ENCODE measurements around the gene NAMPT.
"Not testable (repeated sequence)": the region's sequence is repeated elsewhere in the genome, so short reads cannot be mapped to it uniquely, and the experiment has no call there.

The NAMPT gene

DNA sequence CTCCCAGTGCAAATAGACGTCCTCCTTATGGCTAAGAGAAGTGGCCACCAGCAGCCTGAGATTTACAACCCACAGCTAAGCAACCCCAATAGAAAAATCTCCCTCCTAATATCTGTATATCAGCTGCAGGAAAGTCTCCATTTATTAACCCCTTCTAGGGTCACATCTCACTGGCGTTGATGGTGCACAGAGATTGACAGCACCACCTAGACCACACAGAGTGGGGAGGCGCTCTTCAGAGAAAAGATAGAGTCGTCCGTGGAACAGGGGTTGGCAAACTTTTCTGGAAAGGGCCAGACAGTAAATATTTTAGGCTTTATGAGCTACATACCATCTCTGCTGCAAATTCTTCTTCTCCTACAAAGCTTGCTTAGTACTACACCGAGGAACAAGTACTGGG lies 60.0 kb downstream of the NAMPT start:
- DNase-seq, result no peak

DNA sequence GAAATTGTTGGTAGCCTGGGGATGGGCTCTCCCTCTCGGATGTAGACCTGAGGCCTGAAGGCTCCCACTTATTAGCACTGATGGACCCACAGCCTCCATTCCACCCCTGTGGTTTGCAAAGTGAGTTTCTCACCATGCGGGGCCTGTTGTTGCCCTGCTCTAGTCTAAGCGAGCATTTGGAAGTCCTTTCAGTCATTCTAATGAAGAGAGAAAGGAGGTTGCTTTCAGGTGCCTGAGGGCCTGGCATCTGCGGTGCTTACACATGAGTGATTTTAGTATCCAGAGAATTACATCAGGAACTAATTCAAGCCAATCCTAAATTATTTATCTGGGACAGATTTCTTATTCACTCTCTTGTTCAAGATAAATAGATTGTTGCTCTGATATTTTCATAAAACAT lies 61.6 kb downstream of the NAMPT start:
- no peak for DNase-seq

DNA sequence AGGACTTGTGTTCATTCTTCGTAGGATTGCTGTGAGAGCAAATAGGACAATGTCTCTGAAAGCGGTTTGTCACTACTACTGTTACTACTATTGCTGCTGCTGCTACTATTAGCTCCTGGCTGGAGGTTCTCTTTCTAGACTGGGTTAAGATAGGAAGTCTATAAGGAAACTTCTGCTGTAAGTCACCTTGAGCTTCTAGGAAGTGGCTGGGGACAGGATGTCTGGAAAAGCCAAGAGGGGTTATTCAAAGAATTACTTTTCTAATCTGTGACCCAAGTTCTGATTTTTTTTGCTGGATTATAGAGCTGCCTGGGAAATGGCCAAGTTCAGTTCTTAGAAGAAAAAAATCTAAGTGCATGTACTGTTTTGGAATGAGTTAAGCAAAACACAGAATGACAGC lies 62.2 kb downstream of the NAMPT start:
- DNase-seq, result no peak

DNA sequence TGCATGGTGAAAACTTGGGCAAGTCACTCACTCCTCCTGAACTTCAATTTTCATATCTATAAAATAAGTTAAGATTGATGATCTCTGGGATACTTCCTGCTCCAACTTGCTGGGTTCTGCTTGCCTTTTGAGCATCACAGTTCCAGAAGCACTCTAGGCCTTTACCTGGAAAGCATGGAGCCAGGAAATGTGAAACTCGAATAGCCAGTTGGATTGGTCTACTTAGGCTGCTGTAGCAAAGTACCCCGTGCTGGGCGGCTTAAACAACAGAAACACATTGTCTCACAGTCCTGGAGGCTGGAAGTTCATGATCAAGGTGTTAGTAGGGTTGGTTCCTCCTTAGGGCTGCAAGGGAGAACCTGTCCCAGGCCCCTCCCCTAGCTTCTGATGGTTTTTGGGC lies 64.5 kb downstream of the NAMPT start:
- DNase-seq, result no peak

DNA sequence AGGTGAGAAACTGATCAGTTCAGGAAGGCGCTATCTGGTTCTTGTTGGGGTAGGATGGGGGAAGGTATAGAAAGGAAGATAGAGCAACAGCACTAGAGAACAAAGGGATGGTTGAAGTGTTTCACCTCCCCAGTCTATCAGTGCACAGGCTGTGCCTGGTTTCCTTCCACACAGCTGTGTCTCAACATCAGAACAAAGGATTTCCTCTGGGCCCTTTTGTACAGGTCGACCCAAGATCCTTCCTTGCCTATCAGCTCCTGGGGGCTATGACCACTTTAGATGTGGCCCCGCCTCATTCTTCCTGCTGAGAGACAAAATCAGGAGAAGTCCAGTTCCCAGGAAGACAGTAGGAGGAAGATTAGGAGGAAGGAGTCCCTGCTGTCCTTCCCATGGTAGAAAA lies 65.6 kb downstream of the NAMPT start:
- no peak for DNase-seq

DNA sequence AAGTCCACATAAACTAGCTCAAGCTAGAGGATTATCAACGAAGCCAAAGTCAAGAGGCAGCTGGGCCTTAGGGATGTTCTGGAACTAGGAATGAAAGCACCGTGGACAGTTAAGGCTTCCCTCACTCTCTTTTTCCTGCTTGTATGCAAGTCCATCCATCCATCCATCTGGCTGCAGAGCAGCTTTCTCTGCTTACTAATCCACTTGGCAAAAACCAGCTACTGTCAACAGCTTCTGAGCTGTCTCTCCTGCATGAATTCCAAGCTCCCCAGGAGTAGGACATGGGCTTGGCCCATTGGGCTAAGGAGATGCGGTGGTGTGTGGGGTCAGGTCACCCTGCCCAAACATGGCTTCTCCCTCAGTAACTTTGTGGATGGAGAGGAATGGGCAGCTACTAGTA lies 66.2 kb downstream of the NAMPT start:
- DNase-seq, result no peak

DNA sequence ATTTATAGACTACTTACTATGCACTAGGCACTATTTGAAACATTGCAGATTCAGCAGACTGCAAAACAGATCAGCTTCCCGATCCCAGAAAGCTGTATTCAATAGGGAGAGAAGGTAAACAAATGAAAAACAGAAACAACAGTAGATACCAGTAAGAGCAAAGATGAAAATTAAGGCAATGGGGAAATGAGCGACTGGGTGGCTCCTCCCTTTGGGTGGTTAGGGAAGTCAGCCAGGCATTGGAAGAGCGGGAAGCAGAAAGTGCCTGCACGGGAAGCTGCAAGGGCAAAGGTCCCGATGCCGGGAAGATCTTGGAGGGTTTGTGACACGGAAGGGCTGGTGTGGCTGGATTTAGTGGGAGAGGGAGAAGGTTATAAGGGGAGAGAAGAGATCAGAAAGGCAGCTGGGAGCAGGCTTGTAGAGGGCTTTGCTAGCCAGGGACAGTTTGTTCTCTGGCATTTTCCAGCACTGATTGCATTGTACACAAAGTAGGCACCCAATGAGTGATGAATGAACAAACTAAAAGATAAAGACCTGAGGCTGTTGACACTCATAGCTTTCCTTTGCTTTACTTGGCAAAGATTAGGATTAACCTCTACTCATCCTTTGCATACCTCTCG lies 67.8 kb downstream of the NAMPT start:
- no peak for DNase-seq

DNA sequence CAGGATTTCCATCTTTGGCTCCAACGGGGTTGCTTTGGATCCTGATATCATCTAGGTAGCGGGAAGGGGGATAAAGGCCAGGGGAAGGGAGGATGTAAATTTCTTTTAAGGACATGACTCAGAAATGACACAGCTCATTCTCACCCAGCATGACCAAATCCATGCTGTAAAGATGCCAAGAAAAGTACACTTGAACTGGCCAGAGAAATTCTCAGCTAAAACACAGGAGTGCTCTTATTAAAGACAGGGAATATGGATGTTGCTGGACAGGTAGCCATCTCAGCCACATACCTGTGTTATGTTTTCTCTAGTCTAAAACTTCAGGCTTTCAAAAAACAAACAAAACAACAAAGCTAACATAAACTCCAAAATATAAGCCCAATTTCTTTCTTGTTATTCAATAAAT lies 68.3 kb downstream of the NAMPT start:
- no peak for DNase-seq

DNA sequence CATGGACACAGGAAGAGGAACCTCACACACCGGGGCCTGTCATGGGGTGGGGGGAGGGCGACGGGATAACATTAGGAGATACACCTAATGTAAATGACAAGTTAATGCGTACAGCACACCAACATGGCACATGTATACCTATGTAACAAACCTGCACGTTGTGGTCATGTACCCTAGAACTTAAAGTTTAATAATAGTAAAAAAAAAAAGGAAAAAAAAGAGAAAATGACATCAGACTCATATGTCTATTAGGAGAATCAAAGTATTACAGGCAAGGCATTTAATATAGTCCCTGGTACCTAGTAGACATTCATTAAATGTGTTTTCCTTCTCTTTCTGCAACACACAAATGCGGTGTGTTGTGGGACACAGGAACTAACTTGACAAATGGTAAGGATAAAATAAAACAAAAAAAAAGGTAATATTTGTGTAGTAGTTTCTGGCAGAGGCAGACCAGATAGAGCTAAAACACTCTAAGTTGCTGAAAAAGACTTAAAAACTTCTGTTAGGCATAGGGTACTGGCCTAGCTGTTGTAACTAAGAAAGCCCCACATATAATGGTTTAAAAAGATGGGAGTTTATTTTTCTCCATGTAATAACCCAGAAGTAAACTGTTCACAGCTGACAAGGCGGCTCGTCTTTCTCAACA lies 68.8 kb downstream of the NAMPT start:
- DNase-seq, result no peak

DNA sequence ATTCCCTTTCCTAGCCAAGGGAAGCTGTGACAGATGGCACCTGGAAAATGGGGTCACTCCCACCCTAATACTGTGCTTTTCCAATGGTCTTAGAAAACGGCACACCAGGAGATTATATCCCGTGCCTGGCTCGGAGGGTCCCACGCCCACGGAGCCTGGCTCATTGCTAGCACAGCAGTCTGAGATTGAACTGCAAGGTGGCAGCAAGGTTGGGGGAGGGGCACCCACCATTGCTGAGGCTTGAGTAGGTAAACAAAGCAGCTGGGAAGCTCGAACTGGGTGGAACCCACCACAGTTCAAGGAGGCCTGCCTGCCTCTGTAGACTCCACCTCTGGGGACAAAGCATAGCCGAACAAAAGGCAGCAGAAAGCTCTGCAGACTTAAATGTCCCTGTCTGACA lies 75.8 kb downstream of the NAMPT start:
- not testable (repeated sequence) for DNase-seq

DNA sequence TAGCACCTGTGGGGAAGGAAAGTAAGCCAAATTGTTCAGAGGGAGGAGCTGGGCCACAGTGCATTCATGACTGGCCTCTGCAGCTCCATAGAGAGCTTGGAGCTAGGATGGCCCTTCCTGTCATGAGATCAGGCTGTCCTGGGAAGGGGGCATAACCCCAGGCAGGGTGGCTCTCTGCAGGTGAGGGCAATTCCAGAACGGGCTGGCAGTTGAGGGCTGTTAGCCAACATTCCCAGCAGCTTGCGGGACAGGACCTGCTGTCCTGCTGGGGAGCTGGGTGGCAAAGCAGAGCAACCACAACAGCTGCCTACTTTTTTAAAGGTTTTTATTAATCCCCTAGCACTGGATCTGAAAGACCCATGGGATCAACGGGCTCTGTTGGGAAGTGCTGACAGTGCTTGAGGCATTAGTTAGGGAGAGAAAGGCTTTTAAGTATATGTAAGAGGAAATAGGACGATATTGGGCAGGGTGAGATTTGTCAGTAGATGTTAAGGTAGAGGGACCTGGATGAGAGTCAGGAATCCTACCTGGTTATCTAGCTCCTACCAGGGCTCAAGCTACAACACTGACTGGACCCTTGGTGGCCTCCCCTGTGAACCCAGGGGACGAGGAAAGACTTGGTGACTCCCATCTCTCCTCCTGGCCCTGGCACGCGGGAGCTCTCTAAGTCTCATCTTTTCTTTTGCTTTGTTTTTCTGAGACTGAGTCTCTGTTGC lies 77.8 kb downstream of the NAMPT start:
- DNase-seq, result no peak

DNA sequence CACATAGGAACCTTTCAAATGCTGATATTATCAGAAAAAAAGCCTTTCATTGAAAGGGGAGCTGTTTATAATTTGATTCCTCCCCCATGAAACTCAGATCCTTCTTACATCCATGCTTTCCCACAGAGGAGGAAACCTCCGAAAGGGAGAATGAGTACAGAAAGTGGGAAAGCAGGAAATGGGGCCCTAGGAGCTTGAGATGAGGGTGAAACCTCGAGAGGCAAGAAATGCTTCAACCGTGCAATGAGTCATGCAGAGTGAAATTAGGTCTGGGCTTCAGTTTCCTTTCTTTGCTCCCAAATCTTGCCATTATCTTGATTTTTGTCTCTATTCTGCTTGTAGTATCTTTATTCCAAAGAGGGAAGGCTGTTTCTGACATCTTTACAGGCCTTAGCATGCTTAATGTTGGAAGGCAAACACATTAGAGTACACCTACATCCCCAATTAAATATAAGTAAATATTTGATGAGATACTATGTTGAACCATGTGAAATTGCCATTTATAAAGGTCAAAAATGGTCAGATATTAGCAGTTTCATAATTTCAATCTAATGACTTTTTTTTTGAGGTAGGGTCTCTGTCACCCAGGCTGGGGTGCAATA lies 79.1 kb downstream of the NAMPT start:
- no peak for DNase-seq

DNA sequence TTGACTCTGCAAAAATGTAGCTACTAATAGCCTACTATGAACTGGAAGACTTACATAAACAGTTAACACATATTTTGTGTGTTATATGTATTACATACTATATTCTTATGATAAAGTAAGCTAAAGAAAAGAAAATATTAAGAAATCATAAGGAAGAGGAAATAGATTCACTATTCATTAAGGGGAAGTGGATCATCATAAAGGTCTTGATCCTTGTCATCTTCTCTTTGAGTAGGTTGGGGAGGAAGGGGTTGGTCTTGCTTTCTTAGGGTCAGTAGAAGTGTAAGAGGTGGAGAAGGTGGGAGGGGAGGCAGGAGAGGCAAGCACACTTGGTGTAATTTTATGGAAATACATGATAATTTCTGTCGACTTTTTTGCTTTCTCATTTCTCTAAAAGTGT lies 81.3 kb downstream of the NAMPT start:
- DNase-seq, result no peak

DNA sequence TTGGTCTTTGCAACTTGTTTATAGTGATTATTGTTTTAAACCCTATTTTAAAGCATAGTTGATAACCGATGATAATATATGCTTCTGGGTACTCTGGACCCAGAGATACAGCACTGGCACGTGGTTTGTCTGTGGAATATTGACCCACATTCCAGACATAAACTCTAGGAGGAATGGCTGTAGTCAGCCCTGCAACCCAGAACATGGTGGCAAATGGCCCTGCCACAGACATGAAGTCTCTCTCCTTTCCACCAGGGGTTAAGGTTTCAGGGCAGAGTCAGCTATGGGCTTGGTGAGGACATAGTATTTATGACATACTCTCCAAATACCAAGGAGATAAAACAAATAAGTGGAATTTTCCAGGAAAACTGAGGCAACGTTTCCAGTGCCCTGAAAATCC lies 83.6 kb downstream of the NAMPT start:
- no peak for DNase-seq

DNA sequence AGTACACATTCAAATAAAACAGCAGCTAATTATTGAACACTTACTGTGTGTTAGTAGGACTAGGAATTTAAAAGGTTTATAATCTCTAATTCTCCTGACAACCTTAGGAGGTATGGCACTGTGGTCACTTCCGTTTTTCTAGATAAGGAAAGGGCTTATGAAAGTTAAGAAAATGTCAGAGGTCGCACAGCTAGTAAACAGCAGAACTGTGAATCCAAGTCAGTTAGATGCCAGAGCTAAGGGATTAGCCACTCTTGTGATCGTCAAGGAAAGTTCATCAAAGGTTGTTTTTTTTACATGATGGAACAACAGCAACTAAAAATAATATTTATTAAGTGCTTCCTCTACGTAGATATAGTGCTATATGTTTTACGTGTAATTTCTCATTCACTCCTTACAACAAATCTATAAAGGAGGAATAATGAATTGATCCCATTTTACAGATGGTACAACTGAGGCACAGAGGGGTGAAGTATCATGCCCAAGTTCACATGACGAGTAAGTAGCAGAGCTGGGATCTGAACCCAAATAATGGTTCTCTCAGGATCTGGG lies 84.9 kb downstream of the NAMPT start:
- no peak for DNase-seq

DNA sequence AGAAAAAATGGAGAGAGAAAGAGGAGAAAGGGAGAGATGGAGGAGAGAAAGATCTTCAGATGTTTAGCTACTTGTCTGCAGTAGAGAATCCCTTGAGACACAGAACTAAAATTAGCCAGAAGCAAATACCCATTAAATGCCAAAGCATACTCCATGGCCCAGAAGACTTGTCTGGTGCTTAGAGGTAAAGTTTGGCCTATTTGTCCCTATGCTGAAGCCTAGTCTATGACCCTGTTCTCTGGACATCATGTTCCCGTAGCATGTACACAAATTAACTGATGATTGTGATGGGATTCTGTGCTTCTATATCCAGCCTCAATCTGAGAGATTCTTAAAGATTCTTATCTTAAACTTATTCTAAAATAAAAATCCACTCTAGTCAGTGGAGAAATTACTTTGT lies 85.8 kb downstream of the NAMPT start:
- DNase-seq, result no peak
